Tibial nerve (tissue), 4 donors: ENCODE measurements around the gene METTL16.

Source experiments
- CTCF ChIP-seq, 5 experiments: fragments of 200-600 bp in 3 of 5; fragments of 450-650 bp in 2 of 5; sonication (generic) in 3 of 5; IDR thresholded peaks; one replicate each; pipeline ENCODE4 v1.5.1; 2016 to 2019; ENCODE audit warnings: antibody characterized with exemption in 5 of 5, mild to moderate bottlenecking in 3 of 5, moderate library complexity in 2 of 5
- EP300 ChIP-seq, 2 donors: sonication (generic); formaldehyde crosslinking; IDR thresholded peaks; one replicate each; pipeline ENCODE4 v1.6.1; 2017; ENCODE audit warnings: antibody characterized with exemption in 2 of 2, mild to moderate bottlenecking in 1 of 2

DNA sequence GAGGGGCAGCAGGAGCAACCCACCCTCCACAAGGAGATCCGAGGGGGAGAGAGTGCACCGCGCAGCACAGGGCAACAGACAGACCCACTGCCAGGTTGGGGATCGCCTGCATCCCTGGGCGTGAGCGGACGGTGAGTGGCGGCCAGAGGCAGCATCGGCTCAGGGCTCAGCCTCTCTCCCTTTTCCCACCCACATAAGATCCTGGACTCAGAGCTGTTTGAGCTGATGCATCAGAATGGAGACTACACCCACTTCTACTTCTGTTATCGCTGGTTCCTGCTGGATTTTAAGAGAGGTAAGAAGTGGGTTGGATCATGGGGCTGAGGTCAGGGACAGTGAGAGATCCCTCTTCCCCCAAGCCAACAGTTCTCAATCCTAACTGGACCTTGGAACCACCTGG is 134.0 kb downstream of the METTL16 start:
- TF ChIP-seq CTCF (IDR thresholded peaks at IDR 0.05), result no peak
- no peak for TF ChIP-seq EP300 (IDR thresholded peaks at IDR 0.05)
